ENCODE data around the gene ANAPC2.

DNA sequence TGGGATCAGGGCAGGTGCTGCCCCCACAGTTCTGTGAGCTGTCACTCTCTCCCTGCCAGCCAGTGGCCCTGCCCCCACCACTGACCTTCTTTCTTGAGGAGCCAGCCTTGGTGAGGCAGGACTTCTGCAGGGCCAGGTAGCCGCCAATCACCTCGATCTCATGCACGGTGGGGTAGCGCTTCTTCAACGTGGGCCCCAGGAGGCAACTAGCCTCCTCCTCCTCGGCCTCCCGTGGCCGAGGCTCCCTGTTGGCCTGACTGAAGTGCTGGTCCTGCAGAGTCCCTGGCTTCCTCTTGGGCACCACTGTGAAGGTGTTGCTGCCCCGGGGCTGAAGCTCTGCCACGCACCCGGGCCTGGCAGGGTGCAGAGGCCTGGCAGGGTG is 10.5 kb upstream of the ANAPC2 start:
- TF ChIP-seq POLR2A (IDR thresholded peaks at IDR 0.05) = no peak
- TF ChIP-seq, protein P1, sequence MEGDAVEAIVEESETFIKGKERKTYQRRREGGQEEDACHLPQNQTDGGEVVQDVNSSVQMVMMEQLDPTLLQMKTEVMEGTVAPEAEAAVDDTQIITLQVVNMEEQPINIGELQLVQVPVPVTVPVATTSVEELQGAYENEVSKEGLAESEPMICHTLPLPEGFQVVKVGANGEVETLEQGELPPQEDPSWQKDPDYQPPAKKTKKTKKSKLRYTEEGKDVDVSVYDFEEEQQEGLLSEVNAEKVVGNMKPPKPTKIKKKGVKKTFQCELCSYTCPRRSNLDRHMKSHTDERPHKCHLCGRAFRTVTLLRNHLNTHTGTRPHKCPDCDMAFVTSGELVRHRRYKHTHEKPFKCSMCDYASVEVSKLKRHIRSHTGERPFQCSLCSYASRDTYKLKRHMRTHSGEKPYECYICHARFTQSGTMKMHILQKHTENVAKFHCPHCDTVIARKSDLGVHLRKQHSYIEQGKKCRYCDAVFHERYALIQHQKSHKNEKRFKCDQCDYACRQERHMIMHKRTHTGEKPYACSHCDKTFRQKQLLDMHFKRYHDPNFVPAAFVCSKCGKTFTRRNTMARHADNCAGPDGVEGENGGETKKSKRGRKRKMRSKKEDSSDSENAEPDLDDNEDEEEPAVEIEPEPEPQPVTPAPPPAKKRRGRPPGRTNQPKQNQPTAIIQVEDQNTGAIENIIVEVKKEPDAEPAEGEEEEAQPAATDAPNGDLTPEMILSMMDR (IDR thresholded peaks at IDR 0.05 in 4 of 5, conservative IDR thresholded peaks at IDR 0.05 in 1 of 5) = no peak

All from gastrocnemius medialis (tissue), 4 donors.